Endodermal cell (in vitro differentiated cells): Measurements from ENCODE around the gene SYNE1. TPM values are rescaled to one million over a fixed set of nuclear protein-coding genes. Genes with fewer than 3 reads are reported as not detected.
"Not testable (repeated sequence)": the region's sequence is repeated elsewhere in the genome, so short reads cannot be mapped to it uniquely, and the experiment has no call there.

Source experiments
- DNase-seq: peaks from one replicate; pipeline ENCODE4 v3.0.0-alpha.2; 2017
- H3K27ac ChIP-seq: 2 replicates; pipeline ENCODE4 v1.5.1; 2013; ENCODE audit warnings: mild to moderate bottlenecking, low read depth, low read length, moderate library complexity
- H3K27me3 ChIP-seq: 2 replicates; pipeline ENCODE4 v1.6.1; 2013; ENCODE audit warnings: mild to moderate bottlenecking, low read length, moderate library complexity; ENCODE audit not compliant: insufficient read depth, control insufficient read depth, poor library complexity, severe bottlenecking
- H3K36me3 ChIP-seq: 2 replicates; pipeline ENCODE4 v1.7.0; 2013; ENCODE audit warnings: mild to moderate bottlenecking, low read length, moderate library complexity; ENCODE audit not compliant: control insufficient read depth, insufficient read depth
- H3K4me1 ChIP-seq: one replicate; pipeline ENCODE4 v1.7.0; 2013; ENCODE audit warnings: low read length; ENCODE audit not compliant: control insufficient read depth, insufficient read depth
- H3K4me3 ChIP-seq: 2 replicates; pipeline ENCODE4 v1.5.1; 2013; ENCODE audit warnings: mild to moderate bottlenecking, low read length, moderate library complexity
- H3K9ac ChIP-seq: 2 replicates; pipeline ENCODE4 v1.6.1; 2013; ENCODE audit warnings: mild to moderate bottlenecking, low read length, moderate library complexity; ENCODE audit not compliant: poor library complexity, severe bottlenecking; ENCODE audit errors: extremely low read depth
- H3K9me3 ChIP-seq: 2 replicates; pipeline ENCODE4 v1.6.1; 2013; ENCODE audit warnings: mild to moderate bottlenecking, low read length, moderate library complexity; ENCODE audit not compliant: control insufficient read depth
- H3K27ac Mint-ChIP-seq: 2 replicates; pipeline ENCODE4 v1.8.0; 2020; ENCODE audit warnings: mixed read lengths
- H3K27me3 Mint-ChIP-seq: 2 replicates; pipeline ENCODE4 v1.8.0; 2021; ENCODE audit warnings: mild to moderate bottlenecking, mixed read lengths; ENCODE audit not compliant: insufficient read depth
- H3K36me3 Mint-ChIP-seq: 2 replicates; pipeline ENCODE4 v1.8.0; 2020; ENCODE audit warnings: low read depth, mixed read lengths
- H3K4me1 Mint-ChIP-seq: 2 replicates; pipeline ENCODE4 v1.8.0; 2020; ENCODE audit warnings: mixed read lengths
- H3K4me3 Mint-ChIP-seq: 2 replicates; pipeline ENCODE4 v1.8.0; 2020; ENCODE audit warnings: mild to moderate bottlenecking, moderate library complexity, mixed read lengths
- H3K9me3 Mint-ChIP-seq: 2 replicates; pipeline ENCODE4 v1.8.0; 2020; ENCODE audit warnings: mild to moderate bottlenecking, mixed read lengths
- CTCF ChIP-seq: fragments of 200-600 bp; sonication (generic); conservative IDR thresholded peaks from 2 replicates; pipeline ENCODE4 v1.5.0; 2021; ENCODE audit warnings: antibody characterized with exemption, mild to moderate bottlenecking
- WGBS, 2 experiments: methylation state at CpG; one replicate each; pipeline versions ENCODE4 v1.1.5 to v1.1.7; 2013; ENCODE audit warnings: missing lambda C conversion rate in 2 of 2, mixed read lengths in 1 of 2; ENCODE audit not compliant: insufficient coverage in 1 of 2, insufficient read length in 1 of 2; 5-methylcytosine and 5-hydroxymethylcytosine counted together
- total RNA-seq, 2 donors: library from RNA; stranded (reverse); fragmentation: NEBNext Ultra II Directional in 1 of 2; extraction: Animal tissue kit (Norgen Biotek cat#: 25700) in 1 of 2; gene quantifications; 2 replicates in 1 of 2; 3 replicates in 1 of 2; pipeline ENCODE4 v1.2.1, GENCODE V29; 2021

The SYNE1 gene
- total RNA-seq, 2 donors from 2014 or later: 7.9 to 9.5 TPM

GRCh38 chr6:152496731-152497130 is 140.4 kb downstream of the SYNE1 start:
- no peak overlapping the region for H3K4me3 ChIP-seq
- H3K9ac ChIP-seq: no peak overlapping the region
- no peaks in the 10 kb centered on the region for H3K9me3 ChIP-seq
- peak; percentile 76 for DNase-seq
- no peak for TF ChIP-seq CTCF
- no peak overlapping the region for H3K27ac ChIP-seq
- H3K4me1 ChIP-seq: no peaks in the 10 kb centered on the region
- no peaks in the 10 kb centered on the region for H3K27me3 ChIP-seq
- H3K27me3 Mint-ChIP-seq: no peaks in the 10 kb centered on the region
- H3K36me3 ChIP-seq: no peaks in the 10 kb centered on the region
- H3K4me1 Mint-ChIP-seq: peaks cover 10% of the 10 kb centered on the region
- 84% methylated on average over 2 to 5 of the region's 5 CpGs for WGBS, 2 experiments
- H3K9me3 Mint-ChIP-seq: no peaks in the 10 kb centered on the region
- H3K4me3 Mint-ChIP-seq: no peak overlapping the region
- no peaks in the 10 kb centered on the region for H3K36me3 Mint-ChIP-seq
- no peak overlapping the region for H3K27ac Mint-ChIP-seq

GRCh38 chr6:152495456-152495855 is 141.7 kb downstream of the SYNE1 start:
- H3K4me3 Mint-ChIP-seq, H3K4me1 Mint-ChIP-seq, H3K27me3 Mint-ChIP-seq, H3K4me1 ChIP-seq, DNase-seq, H3K27ac Mint-ChIP-seq, H3K36me3 ChIP-seq, H3K9me3 Mint-ChIP-seq, H3K9ac ChIP-seq, H3K9me3 ChIP-seq, H3K27me3 ChIP-seq, H3K4me3 ChIP-seq, H3K27ac ChIP-seq, H3K36me3 Mint-ChIP-seq: not testable (repeated sequence)
- 93 to 94% methylated on average over 5 to 6 of the region's 6 CpGs for WGBS, 2 experiments

GRCh38 chr6:152492281-152492680 is 144.9 kb downstream of the SYNE1 start:
- H3K27me3 Mint-ChIP-seq, H3K36me3 ChIP-seq, H3K9me3 ChIP-seq, H3K27me3 ChIP-seq, H3K9me3 Mint-ChIP-seq, H3K36me3 Mint-ChIP-seq, DNase-seq, H3K27ac ChIP-seq, H3K4me1 ChIP-seq, H3K4me3 ChIP-seq, H3K4me3 Mint-ChIP-seq, H3K4me1 Mint-ChIP-seq, H3K9ac ChIP-seq, H3K27ac Mint-ChIP-seq: not testable (repeated sequence)
- 92 to 100% methylated on average over 1 to 3 of the region's 3 CpGs for WGBS, 2 experiments

GRCh38 chr6:152491501-152491900 is 145.7 kb downstream of the SYNE1 start:
- H3K4me3 Mint-ChIP-seq, H3K27ac ChIP-seq, H3K9me3 Mint-ChIP-seq, H3K27ac Mint-ChIP-seq, H3K4me1 ChIP-seq, H3K9ac ChIP-seq, H3K36me3 Mint-ChIP-seq, H3K9me3 ChIP-seq, H3K4me3 ChIP-seq, H3K27me3 ChIP-seq, H3K36me3 ChIP-seq, H3K27me3 Mint-ChIP-seq, H3K4me1 Mint-ChIP-seq, DNase-seq: not testable (repeated sequence)
- WGBS, 2 experiments: 94 to 100% methylated on average over 2 of the region's 2 CpGs

GRCh38 chr6:152490971-152491378 is 146.2 kb downstream of the SYNE1 start:
- not testable (repeated sequence) for H3K27ac Mint-ChIP-seq, H3K4me3 ChIP-seq, H3K4me3 Mint-ChIP-seq, H3K9me3 ChIP-seq, DNase-seq, H3K4me1 ChIP-seq, H3K36me3 Mint-ChIP-seq, H3K27ac ChIP-seq, H3K36me3 ChIP-seq, H3K9ac ChIP-seq, H3K27me3 Mint-ChIP-seq, H3K4me1 Mint-ChIP-seq, H3K27me3 ChIP-seq, H3K9me3 Mint-ChIP-seq
- WGBS, 2 experiments: 83 to 93% methylated on average over 3 to 5 of the region's 5 CpGs
